GM23338 (cell line): ENCODE results near the gene UBLCP1.

Experiments used
- CREB1 ChIP-seq: fragments of 250-450 bp; sonication (Bioruptor Pico); IDR thresholded peaks from 2 replicates; pipeline ENCODE4 v1.5.0; 2020; ENCODE audit warnings: low read depth, mild to moderate bottlenecking, moderate library complexity
- EZH2 ChIP-seq: fragments of 200-600 bp; sonication (generic); IDR thresholded peaks from one replicate; pipeline ENCODE4 v1.8.0; 2017; ENCODE audit warnings: antibody characterized with exemption, mild to moderate bottlenecking, low read depth; ENCODE audit not compliant: unreplicated experiment
- POLR2AphosphoS5 ChIP-seq: IDR thresholded peaks from 2 replicates; pipeline ENCODE4 v1.6.1; 2016; ENCODE audit warnings: antibody characterized with exemption, low read depth
- ZNF331 ChIP-seq: fragments of 250-450 bp; sonication (Bioruptor Pico); IDR thresholded peaks from 2 replicates; pipeline ENCODE4 v1.5.0; 2020; ENCODE audit warnings: low read depth, mild to moderate bottlenecking, moderate library complexity
- TF ChIP-seq, protein P1 (sequence below), 2 experiments: fragments of 200-600 bp in 1 of 2; sonication (generic) in 1 of 2; conservative IDR thresholded peaks; 2 replicates each; pipeline versions ENCODE4 v1.5.1 to v1.6.1; 2016 to 2017; ENCODE audit warnings: antibody characterized with exemption in 2 of 2, low read depth in 2 of 2, mild to moderate bottlenecking in 2 of 2, moderate library complexity in 1 of 2
- TF ChIP-seq, protein P2 (sequence below): IDR thresholded peaks from one replicate; pipeline ENCODE4 v1.6.1; 2018; ENCODE audit warnings: antibody characterized with exemption; ENCODE audit not compliant: unreplicated experiment

DNA sequence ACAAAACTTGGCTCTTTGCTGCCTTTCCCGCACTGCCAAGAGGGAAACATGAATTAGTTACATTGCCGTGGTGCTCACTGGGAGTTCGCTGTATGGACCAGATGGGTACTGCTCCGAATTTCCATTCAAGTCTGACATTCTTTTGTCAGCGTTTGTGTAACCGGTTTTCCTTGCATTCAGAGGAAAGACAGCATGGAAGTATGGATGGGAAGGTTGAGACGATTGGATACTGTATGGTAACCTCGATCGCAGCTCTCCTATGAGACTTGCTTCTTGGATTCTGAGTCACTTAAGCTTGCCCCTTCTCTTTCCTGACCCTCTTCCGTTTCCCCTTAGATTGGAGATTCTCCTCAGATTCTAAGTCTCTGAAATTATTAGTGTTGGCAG, 625 bp upstream of the UBLCP1 start:
- TF ChIP-seq, protein P1, sequence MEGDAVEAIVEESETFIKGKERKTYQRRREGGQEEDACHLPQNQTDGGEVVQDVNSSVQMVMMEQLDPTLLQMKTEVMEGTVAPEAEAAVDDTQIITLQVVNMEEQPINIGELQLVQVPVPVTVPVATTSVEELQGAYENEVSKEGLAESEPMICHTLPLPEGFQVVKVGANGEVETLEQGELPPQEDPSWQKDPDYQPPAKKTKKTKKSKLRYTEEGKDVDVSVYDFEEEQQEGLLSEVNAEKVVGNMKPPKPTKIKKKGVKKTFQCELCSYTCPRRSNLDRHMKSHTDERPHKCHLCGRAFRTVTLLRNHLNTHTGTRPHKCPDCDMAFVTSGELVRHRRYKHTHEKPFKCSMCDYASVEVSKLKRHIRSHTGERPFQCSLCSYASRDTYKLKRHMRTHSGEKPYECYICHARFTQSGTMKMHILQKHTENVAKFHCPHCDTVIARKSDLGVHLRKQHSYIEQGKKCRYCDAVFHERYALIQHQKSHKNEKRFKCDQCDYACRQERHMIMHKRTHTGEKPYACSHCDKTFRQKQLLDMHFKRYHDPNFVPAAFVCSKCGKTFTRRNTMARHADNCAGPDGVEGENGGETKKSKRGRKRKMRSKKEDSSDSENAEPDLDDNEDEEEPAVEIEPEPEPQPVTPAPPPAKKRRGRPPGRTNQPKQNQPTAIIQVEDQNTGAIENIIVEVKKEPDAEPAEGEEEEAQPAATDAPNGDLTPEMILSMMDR (conservative IDR thresholded peaks at IDR 0.05; ENCODE audit: low read depth in 2 of 2), result no peak
- TF ChIP-seq POLR2AphosphoS5, result no peak
- TF ChIP-seq, protein P2, sequence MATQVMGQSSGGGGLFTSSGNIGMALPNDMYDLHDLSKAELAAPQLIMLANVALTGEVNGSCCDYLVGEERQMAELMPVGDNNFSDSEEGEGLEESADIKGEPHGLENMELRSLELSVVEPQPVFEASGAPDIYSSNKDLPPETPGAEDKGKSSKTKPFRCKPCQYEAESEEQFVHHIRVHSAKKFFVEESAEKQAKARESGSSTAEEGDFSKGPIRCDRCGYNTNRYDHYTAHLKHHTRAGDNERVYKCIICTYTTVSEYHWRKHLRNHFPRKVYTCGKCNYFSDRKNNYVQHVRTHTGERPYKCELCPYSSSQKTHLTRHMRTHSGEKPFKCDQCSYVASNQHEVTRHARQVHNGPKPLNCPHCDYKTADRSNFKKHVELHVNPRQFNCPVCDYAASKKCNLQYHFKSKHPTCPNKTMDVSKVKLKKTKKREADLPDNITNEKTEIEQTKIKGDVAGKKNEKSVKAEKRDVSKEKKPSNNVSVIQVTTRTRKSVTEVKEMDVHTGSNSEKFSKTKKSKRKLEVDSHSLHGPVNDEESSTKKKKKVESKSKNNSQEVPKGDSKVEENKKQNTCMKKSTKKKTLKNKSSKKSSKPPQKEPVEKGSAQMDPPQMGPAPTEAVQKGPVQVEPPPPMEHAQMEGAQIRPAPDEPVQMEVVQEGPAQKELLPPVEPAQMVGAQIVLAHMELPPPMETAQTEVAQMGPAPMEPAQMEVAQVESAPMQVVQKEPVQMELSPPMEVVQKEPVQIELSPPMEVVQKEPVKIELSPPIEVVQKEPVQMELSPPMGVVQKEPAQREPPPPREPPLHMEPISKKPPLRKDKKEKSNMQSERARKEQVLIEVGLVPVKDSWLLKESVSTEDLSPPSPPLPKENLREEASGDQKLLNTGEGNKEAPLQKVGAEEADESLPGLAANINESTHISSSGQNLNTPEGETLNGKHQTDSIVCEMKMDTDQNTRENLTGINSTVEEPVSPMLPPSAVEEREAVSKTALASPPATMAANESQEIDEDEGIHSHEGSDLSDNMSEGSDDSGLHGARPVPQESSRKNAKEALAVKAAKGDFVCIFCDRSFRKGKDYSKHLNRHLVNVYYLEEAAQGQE, result no peak
- TF ChIP-seq CREB1 (CRISPR knock-in tag), result no peak
- TF ChIP-seq EZH2, result no peak
- TF ChIP-seq ZNF331 (CRISPR knock-in tag), result no peak
